Astrocyte (in vitro differentiated cells and primary cell): ENCODE measurements around the gene CHAT. TPM values are rescaled to one million over a fixed set of nuclear protein-coding genes. Genes with fewer than 3 reads are reported as not detected.

Experiments
- DNase-seq: peaks from one replicate; pipeline ENCODE4 v3.0.0-alpha.2; 2010; ENCODE audit warnings: low read depth
- FAIRE-seq: peaks from 2 replicates; lab custom pipeline; 2011; peaks lifted over from hg19 to GRCh38; lab: Jason Lieb, UNC
- H2AFZ ChIP-seq: 2 replicates; pipeline ENCODE4 v1.6.0; 2012; ENCODE audit warnings: low read depth, low read length, inconsistent platforms
- H3K27ac ChIP-seq: 2 replicates; pipeline ENCODE4 v1.5.1; 2011; ENCODE audit warnings: low read depth, low read length, inconsistent platforms
- H3K27me3 ChIP-seq: 2 replicates; pipeline ENCODE4 v1.6.0; 2011; ENCODE audit warnings: low read length, inconsistent platforms; ENCODE audit not compliant: insufficient read depth
- H3K36me3 ChIP-seq: 2 replicates; pipeline ENCODE4 v1.5.1; 2011; ENCODE audit warnings: low read length, inconsistent platforms; ENCODE audit not compliant: insufficient read depth
- H3K4me1 ChIP-seq: 2 replicates; pipeline ENCODE4 v1.5.1; 2011; ENCODE audit warnings: low read length, inconsistent platforms; ENCODE audit not compliant: insufficient read depth
- H3K4me2 ChIP-seq: 2 replicates; pipeline ENCODE4 v1.6.0; 2012; ENCODE audit warnings: low read length, inconsistent platforms
- H3K4me3 ChIP-seq: 2 replicates; pipeline ENCODE4 v1.5.1; 2011; ENCODE audit warnings: low read depth, mild to moderate bottlenecking, low read length, inconsistent platforms; ENCODE audit not compliant: insufficient read depth
- H3K79me2 ChIP-seq: 2 replicates; pipeline ENCODE4 v1.6.0; 2012; ENCODE audit warnings: mild to moderate bottlenecking, low read length, inconsistent platforms; ENCODE audit not compliant: insufficient read depth
- H3K9ac ChIP-seq: 2 replicates; pipeline ENCODE4 v1.6.0; 2012; ENCODE audit warnings: mild to moderate bottlenecking, low read length, inconsistent platforms
- H3K9me3 ChIP-seq: 2 replicates; pipeline ENCODE4 v1.5.1; 2012; ENCODE audit warnings: low read depth, mild to moderate bottlenecking, low read length, inconsistent platforms; ENCODE audit not compliant: insufficient read depth
- H4K20me1 ChIP-seq: 2 replicates; pipeline ENCODE4 v1.6.0; 2012; ENCODE audit warnings: low read length, inconsistent platforms; ENCODE audit not compliant: insufficient read depth
- H3K27ac Mint-ChIP-seq: one replicate; pipeline ENCODE4 v1.8.0; 2021; ENCODE audit warnings: mild to moderate bottlenecking, mixed read lengths; ENCODE audit not compliant: unreplicated experiment
- H3K27me3 Mint-ChIP-seq: one replicate; pipeline ENCODE4 v1.8.0; 2021; ENCODE audit warnings: low read depth, mixed read lengths; ENCODE audit not compliant: unreplicated experiment
- H3K36me3 Mint-ChIP-seq: one replicate; pipeline ENCODE4 v1.8.0; 2021; ENCODE audit warnings: low read depth, mixed read lengths; ENCODE audit not compliant: unreplicated experiment
- H3K4me1 Mint-ChIP-seq: one replicate; pipeline ENCODE4 v1.8.0; 2021; ENCODE audit warnings: low read depth, mixed read lengths; ENCODE audit not compliant: unreplicated experiment
- H3K4me3 Mint-ChIP-seq: one replicate; pipeline ENCODE4 v1.8.0; 2021; ENCODE audit warnings: mild to moderate bottlenecking, moderate library complexity, mixed read lengths; ENCODE audit not compliant: unreplicated experiment
- H3K9me3 Mint-ChIP-seq: one replicate; pipeline ENCODE4 v1.8.0; 2021; ENCODE audit warnings: mild to moderate bottlenecking, mixed read lengths; ENCODE audit not compliant: unreplicated experiment
- EZH2 ChIP-seq: IDR thresholded peaks from 2 replicates; pipeline ENCODE4 v1.6.1; 2012; ENCODE audit warnings: mild to moderate bottlenecking, low read length, inconsistent platforms; ENCODE audit not compliant: insufficient read depth
- total RNA-seq: library from RNA; stranded (reverse); gene quantifications from 2 replicates; pipeline ENCODE4 v1.2.1, GENCODE V29; 2021
- TF ChIP-seq, protein P1 (sequence below): IDR thresholded peaks from 2 replicates; pipeline ENCODE4 v1.5.1; 2011; ENCODE audit warnings: low read depth, mild to moderate bottlenecking, inconsistent platforms, low read length, moderate library complexity; ENCODE audit not compliant: insufficient read depth

CHAT gene
- total RNA-seq, 1 donor from 2014 or later: 1.00 TPM

- no peaks in the 10 kb centered on the region for H3K9me3 ChIP-seq
- H3K4me1 ChIP-seq: no peaks in the 10 kb centered on the region
- H3K79me2 ChIP-seq: no peaks in the 10 kb centered on the region
- H3K36me3 ChIP-seq: no peaks in the 10 kb centered on the region
- Mint-ChIP-seq H3K36me3 (no peaks in the 10 kb centered on the region), H3K4me1 (no peaks in the 10 kb centered on the region), H3K27ac (no peak overlapping the region), H3K27me3 (peaks cover 41% of the 10 kb centered on the region), H3K4me3 (no peak overlapping the region), H3K9me3 (peaks cover 5% of the 10 kb centered on the region)
- no peaks in the 10 kb centered on the region for H3K27me3 ChIP-seq
- no peak overlapping the region for H3K4me3 ChIP-seq
- TF ChIP-seq EZH2: no peak
- TF ChIP-seq, protein P1, sequence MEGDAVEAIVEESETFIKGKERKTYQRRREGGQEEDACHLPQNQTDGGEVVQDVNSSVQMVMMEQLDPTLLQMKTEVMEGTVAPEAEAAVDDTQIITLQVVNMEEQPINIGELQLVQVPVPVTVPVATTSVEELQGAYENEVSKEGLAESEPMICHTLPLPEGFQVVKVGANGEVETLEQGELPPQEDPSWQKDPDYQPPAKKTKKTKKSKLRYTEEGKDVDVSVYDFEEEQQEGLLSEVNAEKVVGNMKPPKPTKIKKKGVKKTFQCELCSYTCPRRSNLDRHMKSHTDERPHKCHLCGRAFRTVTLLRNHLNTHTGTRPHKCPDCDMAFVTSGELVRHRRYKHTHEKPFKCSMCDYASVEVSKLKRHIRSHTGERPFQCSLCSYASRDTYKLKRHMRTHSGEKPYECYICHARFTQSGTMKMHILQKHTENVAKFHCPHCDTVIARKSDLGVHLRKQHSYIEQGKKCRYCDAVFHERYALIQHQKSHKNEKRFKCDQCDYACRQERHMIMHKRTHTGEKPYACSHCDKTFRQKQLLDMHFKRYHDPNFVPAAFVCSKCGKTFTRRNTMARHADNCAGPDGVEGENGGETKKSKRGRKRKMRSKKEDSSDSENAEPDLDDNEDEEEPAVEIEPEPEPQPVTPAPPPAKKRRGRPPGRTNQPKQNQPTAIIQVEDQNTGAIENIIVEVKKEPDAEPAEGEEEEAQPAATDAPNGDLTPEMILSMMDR: no peak
- H3K4me2 ChIP-seq: no peak overlapping the region
- H3K27ac ChIP-seq: no peak overlapping the region
- DNase-seq (no peak), FAIRE-seq (no peak)
- H3K9ac ChIP-seq: no peak overlapping the region
- no peaks in the 10 kb centered on the region for H4K20me1 ChIP-seq
- no peak overlapping the region for H2AFZ ChIP-seq
Measured at GRCh38 chr10:49654036-49654693, 40.3 kb downstream of the CHAT start.

DNA sequence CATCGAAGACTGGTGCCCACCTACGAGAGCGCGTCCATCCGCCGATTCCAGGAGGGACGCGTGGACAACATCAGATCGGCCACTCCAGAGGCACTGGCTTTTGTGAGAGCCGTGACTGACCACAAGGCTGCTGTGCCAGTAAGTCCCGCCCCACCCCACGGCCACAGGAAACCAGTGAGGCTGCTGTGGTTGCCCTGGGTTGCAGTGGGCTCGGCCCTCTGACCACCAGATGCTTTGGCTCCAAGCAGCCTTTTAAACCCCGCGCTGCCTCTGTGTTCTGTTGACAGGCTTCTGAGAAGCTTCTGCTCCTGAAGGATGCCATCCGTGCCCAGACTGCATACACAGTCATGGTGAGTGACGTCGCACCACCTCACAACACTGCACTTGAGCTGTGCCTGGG, 41.3 kb downstream of the CHAT start:
- TF ChIP-seq, protein P1: no peak
- no peak for TF ChIP-seq EZH2
- H3K36me3 ChIP-seq: no peaks in the 10 kb centered on the region
- H4K20me1 ChIP-seq: no peaks in the 10 kb centered on the region
- H3K4me1 ChIP-seq: no peaks in the 10 kb centered on the region
- no peak overlapping the region for H3K27ac ChIP-seq
- DNase-seq (no peak), FAIRE-seq (no peak)
- H3K27me3 Mint-ChIP-seq: peaks cover 37% of the 10 kb centered on the region
- H3K9me3 ChIP-seq: no peaks in the 10 kb centered on the region
- H3K27me3 ChIP-seq: no peaks in the 10 kb centered on the region
- peaks cover 6% of the 10 kb centered on the region for H3K9me3 Mint-ChIP-seq
- no peak overlapping the region for H2AFZ ChIP-seq
- no peak overlapping the region for H3K27ac Mint-ChIP-seq
- no peak overlapping the region for H3K9ac ChIP-seq
- H3K79me2 ChIP-seq: no peaks in the 10 kb centered on the region
- H3K4me3 Mint-ChIP-seq: no peak overlapping the region
- H3K4me3 ChIP-seq: no peak overlapping the region
- H3K36me3 Mint-ChIP-seq: no peaks in the 10 kb centered on the region
- no peaks in the 10 kb centered on the region for H3K4me1 Mint-ChIP-seq
- H3K4me2 ChIP-seq: no peak overlapping the region

DNA sequence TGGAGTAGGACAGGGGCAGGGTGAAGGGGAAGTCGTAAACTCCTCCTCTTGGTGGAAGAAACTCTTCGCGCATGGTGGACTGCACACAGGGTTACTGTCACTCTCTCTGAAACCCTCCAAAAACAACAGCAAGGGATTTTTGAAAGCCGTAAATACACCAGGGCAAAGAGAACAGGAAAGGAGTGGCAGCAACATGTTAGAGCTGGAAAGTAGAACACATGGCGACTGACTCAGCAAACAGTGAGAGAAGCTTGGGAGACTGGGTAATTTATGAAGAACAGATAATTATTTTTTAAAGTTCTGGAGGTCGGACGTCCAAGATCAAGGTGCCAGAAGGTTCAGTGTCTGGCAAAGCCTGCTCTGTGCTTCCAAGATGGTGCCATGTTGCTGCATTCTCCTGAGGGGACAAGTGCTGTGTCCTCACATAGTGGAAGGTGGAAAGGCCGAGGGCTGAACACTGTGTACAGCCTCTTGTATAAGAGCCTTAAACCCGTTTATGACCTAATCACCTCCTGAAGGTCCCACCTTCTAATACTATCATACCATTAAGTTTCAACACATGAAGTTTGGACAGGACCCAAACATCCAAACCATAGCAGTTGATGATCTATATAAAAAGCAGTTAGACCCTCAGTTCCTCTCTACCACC, 43.1 kb downstream of the CHAT start:
- H3K36me3 Mint-ChIP-seq: no peaks in the 10 kb centered on the region
- no peak overlapping the region for H3K27ac Mint-ChIP-seq
- peaks cover 6% of the 10 kb centered on the region for H3K9me3 Mint-ChIP-seq

More for the DNA sequence above, 43.1 kb downstream of the CHAT start:
- FAIRE-seq (no peak), DNase-seq (no peak)
- Histone ChIP-seq H3K4me3 (no peak overlapping the region), H3K79me2 (no peaks in the 10 kb centered on the region), H3K9ac (no peak overlapping the region), H3K9me3 (no peaks in the 10 kb centered on the region), H3K27me3 (no peaks in the 10 kb centered on the region), H4K20me1 (no peaks in the 10 kb centered on the region), H3K36me3 (no peaks in the 10 kb centered on the region), H3K27ac (no peak overlapping the region), H3K4me2 (no peak overlapping the region), H3K4me1 (no peaks in the 10 kb centered on the region), H2AFZ (no peak overlapping the region)
- H3K4me3 Mint-ChIP-seq: no peak overlapping the region
- H3K4me1 Mint-ChIP-seq: no peaks in the 10 kb centered on the region
- peaks cover 40% of the 10 kb centered on the region for H3K27me3 Mint-ChIP-seq
- TF ChIP-seq, protein P1: no peak
- TF ChIP-seq EZH2: no peak
